Mesenchymal stem cell (in vitro differentiated cells and primary cell): ENCODE measurements around the gene ST6GALNAC3.

ENCODE experiments used
- DNase-seq: peaks from one replicate; pipeline ENCODE4 v3.0.0-alpha.2; 2013
- H2AFZ ChIP-seq: one replicate; pipeline ENCODE4 v1.6.1; 2013; ENCODE audit warnings: low read depth, mild to moderate bottlenecking, control low read depth, inconsistent platforms, low read length, moderate library complexity
- H2AK5ac ChIP-seq: 2 replicates; pipeline ENCODE4 v1.6.1; 2013; ENCODE audit warnings: low read length, moderate library complexity, mild to moderate bottlenecking, inconsistent platforms; ENCODE audit not compliant: severe bottlenecking
- H2BK120ac ChIP-seq: one replicate; pipeline ENCODE4 v1.6.1; 2013; ENCODE audit warnings: low read depth, mild to moderate bottlenecking, inconsistent platforms, low read length, moderate library complexity
- H2BK12ac ChIP-seq, 2 experiments: one replicate each; pipeline ENCODE4 v1.6.1; 2013; ENCODE audit warnings: inconsistent platforms in 2 of 2, low read length in 2 of 2, mild to moderate bottlenecking in 2 of 2, moderate library complexity in 2 of 2, control low read depth in 1 of 2
- H2BK15ac ChIP-seq: one replicate; pipeline ENCODE4 v1.6.1; 2013; ENCODE audit warnings: mild to moderate bottlenecking, low read depth, inconsistent platforms; ENCODE audit not compliant: poor library complexity, severe bottlenecking
- H2BK5ac ChIP-seq: 2 replicates; pipeline ENCODE4 v1.6.1; 2013; ENCODE audit warnings: low read depth, mild to moderate bottlenecking, low read length, control low read depth, inconsistent platforms; ENCODE audit not compliant: poor library complexity, severe bottlenecking
- H3K14ac ChIP-seq, 2 experiments: one replicate each; pipeline ENCODE4 v1.6.1; 2013; ENCODE audit warnings: inconsistent platforms in 2 of 2, low read length in 2 of 2, control low read depth in 1 of 2, mild to moderate bottlenecking in 1 of 2, moderate library complexity in 1 of 2
- H3K18ac ChIP-seq, 2 experiments: one replicate each; pipeline ENCODE4 v1.6.1; 2013; ENCODE audit warnings: inconsistent platforms in 2 of 2, low read length in 2 of 2, control low read depth in 1 of 2, low read depth in 1 of 2, mild to moderate bottlenecking in 1 of 2
- H3K23ac ChIP-seq, 2 experiments: one replicate each; pipeline ENCODE4 v1.6.1; 2013; ENCODE audit warnings: inconsistent platforms in 2 of 2, low read length in 2 of 2, mild to moderate bottlenecking in 2 of 2, moderate library complexity in 2 of 2, control low read depth in 1 of 2
- H3K27ac ChIP-seq: 2 replicates; pipeline ENCODE4 v1.5.1; 2013; ENCODE audit warnings: mild to moderate bottlenecking, moderate library complexity, low read length, control low read depth, inconsistent platforms; ENCODE audit not compliant: poor library complexity, severe bottlenecking
- H3K27me3 ChIP-seq, 2 experiments: 2 replicates each; pipeline versions ENCODE4 v1.6.1 to v1.7.0; 2013; ENCODE audit warnings: low read length in 2 of 2, mild to moderate bottlenecking in 2 of 2, moderate library complexity in 2 of 2, control low read depth in 1 of 2, inconsistent platforms in 1 of 2; ENCODE audit not compliant: control insufficient read depth in 1 of 2, insufficient read depth in 1 of 2
- H3K36me3 ChIP-seq, 2 experiments: 2 replicates each; pipeline versions ENCODE4 v1.6.1 to v1.7.0; 2013; ENCODE audit warnings: low read length in 2 of 2, control low read depth in 1 of 2, inconsistent platforms in 1 of 2, low read depth in 1 of 2, mild to moderate bottlenecking in 1 of 2; ENCODE audit not compliant: insufficient read depth in 2 of 2, control insufficient read depth in 1 of 2
- H3K4ac ChIP-seq, 2 experiments: one replicate each; pipeline ENCODE4 v1.6.1; 2013; ENCODE audit warnings: inconsistent platforms in 2 of 2, low read length in 2 of 2, mild to moderate bottlenecking in 2 of 2, moderate library complexity in 2 of 2, control low read depth in 1 of 2, low read depth in 1 of 2
- H3K4me1 ChIP-seq: 2 replicates; pipeline ENCODE4 v1.6.1; 2013; ENCODE audit warnings: low read depth, low read length, control low read depth; ENCODE audit not compliant: control insufficient read depth, insufficient read depth
- H3K4me2 ChIP-seq: 2 replicates; pipeline ENCODE4 v1.6.1; 2013; ENCODE audit warnings: low read length, mild to moderate bottlenecking, inconsistent platforms; ENCODE audit not compliant: poor library complexity, severe bottlenecking
- H3K4me3 ChIP-seq, 2 experiments: 2 replicates each; pipeline versions ENCODE4 v1.5.1 to v1.7.0; 2013; ENCODE audit warnings: low read length in 2 of 2, mild to moderate bottlenecking in 2 of 2, control low read depth in 1 of 2, low read depth in 1 of 2; ENCODE audit not compliant: insufficient read depth in 1 of 2
- H3K79me1 ChIP-seq: replicated peaks from 2 replicates; pipeline ENCODE4 v1.6.1; 2013; ENCODE audit warnings: mild to moderate bottlenecking, control low read depth, low read length, inconsistent platforms; ENCODE audit not compliant: poor library complexity, severe bottlenecking
- H3K9ac ChIP-seq: 2 replicates; pipeline ENCODE4 v1.7.0; 2013; ENCODE audit warnings: mild to moderate bottlenecking, low read length, moderate library complexity
- H3K9me3 ChIP-seq: 2 replicates; pipeline ENCODE4 v1.7.0; 2013; ENCODE audit warnings: mild to moderate bottlenecking, low read length; ENCODE audit not compliant: control insufficient read depth
- H4K8ac ChIP-seq: one replicate; pipeline ENCODE4 v1.6.1; 2013; ENCODE audit warnings: inconsistent platforms, mild to moderate bottlenecking, low read length, moderate library complexity
- H4K91ac ChIP-seq: one replicate; pipeline ENCODE4 v1.6.1; 2013; ENCODE audit warnings: mild to moderate bottlenecking, low read length, inconsistent platforms
- WGBS: methylation state at CpG from one replicate; pipeline ENCODE4 v1.1.7; 2013; ENCODE audit warnings: mixed read lengths; 5-methylcytosine and 5-hydroxymethylcytosine counted together

The ST6GALNAC3 gene

GRCh38 chr1:76627901-76628300 is 553.4 kb downstream of the ST6GALNAC3 start:
- DNase-seq, result no peak
- H3K23ac ChIP-seq, result no peak overlapping the region
- no peaks in the 10 kb centered on the region for H3K27me3 ChIP-seq
- H3K4ac ChIP-seq, result no peak overlapping the region
- no peak overlapping the region for H4K91ac ChIP-seq
- H3K4me1 ChIP-seq, result no peaks in the 10 kb centered on the region
- H4K8ac ChIP-seq, result no peak overlapping the region
- H2BK120ac ChIP-seq, result no peak overlapping the region
- no peak overlapping the region for H3K18ac ChIP-seq
- H2AFZ ChIP-seq, result no peak overlapping the region
- no peak overlapping the region for H3K27ac ChIP-seq
- H3K4me2 ChIP-seq, result no peak overlapping the region
- H3K9ac ChIP-seq, result no peak overlapping the region
- no peaks in the 10 kb centered on the region for H3K79me1 ChIP-seq
- no peaks in the 10 kb centered on the region for H3K9me3 ChIP-seq
- H3K14ac ChIP-seq, result no peak overlapping the region
- H2BK5ac ChIP-seq, result no peak overlapping the region
- H3K36me3 ChIP-seq, result no peaks in the 10 kb centered on the region
- H2AK5ac ChIP-seq, result no peak overlapping the region
- H2BK12ac ChIP-seq, result no peak overlapping the region
- H2BK15ac ChIP-seq, result no peak overlapping the region
- no peak overlapping the region for H3K4me3 ChIP-seq

- H2BK5ac ChIP-seq, result no peak overlapping the region
- H3K4me3 ChIP-seq, result no peak overlapping the region
- no peak overlapping the region for H2BK15ac ChIP-seq
- H3K4ac ChIP-seq, result no peak overlapping the region
- no peak overlapping the region for H4K8ac ChIP-seq
- H3K27me3 ChIP-seq, result peaks cover 0 to 4% of the 10 kb centered on the region in 2 experiments
- no peak overlapping the region for H2AFZ ChIP-seq
- H3K36me3 ChIP-seq, result no peaks in the 10 kb centered on the region
- H2BK120ac ChIP-seq, result no peak overlapping the region
- H3K9me3 ChIP-seq, result no peaks in the 10 kb centered on the region
- no peak overlapping the region for H3K23ac ChIP-seq
- 95% methylated on average over 3 of the region's 3 CpGs for WGBS
- H2AK5ac ChIP-seq, result no peak overlapping the region
- H3K79me1 ChIP-seq, result no peaks in the 10 kb centered on the region
- no peaks in the 10 kb centered on the region for H3K4me1 ChIP-seq
- H3K18ac ChIP-seq, result no peak overlapping the region
- no peak overlapping the region for H3K4me2 ChIP-seq
- H4K91ac ChIP-seq, result no peak overlapping the region
- no peak for DNase-seq
- H2BK12ac ChIP-seq, result no peak overlapping the region
- H3K14ac ChIP-seq, result no peak overlapping the region
- no peak overlapping the region for H3K27ac ChIP-seq
- H3K9ac ChIP-seq, result no peak overlapping the region
Observed at GRCh38 chr1:76632136-76632535, 557.6 kb downstream of the ST6GALNAC3 start.

- no peak overlapping the region for H4K91ac ChIP-seq
- no peak overlapping the region for H3K9ac ChIP-seq
- H3K9me3 ChIP-seq, result no peaks in the 10 kb centered on the region
- H3K4ac ChIP-seq, result no peak overlapping the region
- no peak for DNase-seq
- WGBS, result 93% methylated on average over 2 of the region's 2 CpGs
- H4K8ac ChIP-seq, result no peak overlapping the region
- H3K14ac ChIP-seq, result no peak overlapping the region
- H3K27ac ChIP-seq, result no peak overlapping the region
- H2BK12ac ChIP-seq, result no peak overlapping the region
- no peak overlapping the region for H2AK5ac ChIP-seq
- peaks cover 0 to 4% of the 10 kb centered on the region in 2 experiments for H3K27me3 ChIP-seq
- no peaks in the 10 kb centered on the region for H3K36me3 ChIP-seq
- no peak overlapping the region for H3K23ac ChIP-seq
- no peak overlapping the region for H2AFZ ChIP-seq
- no peak overlapping the region for H2BK15ac ChIP-seq
- no peak overlapping the region for H2BK120ac ChIP-seq
- no peaks in the 10 kb centered on the region for H3K4me1 ChIP-seq
- H3K4me3 ChIP-seq, result no peak overlapping the region
- no peak overlapping the region for H3K4me2 ChIP-seq
- H3K18ac ChIP-seq, result no peak overlapping the region
- no peak overlapping the region for H2BK5ac ChIP-seq
- no peaks in the 10 kb centered on the region for H3K79me1 ChIP-seq
Observed at GRCh38 chr1:76635784-76636183, 561.2 kb downstream of the ST6GALNAC3 start.

GRCh38 chr1:76639181-76639580 is 564.6 kb downstream of the ST6GALNAC3 start:
- Histone ChIP-seq H3K79me1 (no peaks in the 10 kb centered on the region), H3K4me2 (no peak overlapping the region), H3K9ac (no peak overlapping the region), H2AK5ac (no peak overlapping the region), H3K9me3 (peaks cover 2% of the 10 kb centered on the region), H2AFZ (no peak overlapping the region), H3K36me3 (no peaks in the 10 kb centered on the region), H4K8ac (no peak overlapping the region), H3K23ac (no peak overlapping the region), H2BK120ac (no peak overlapping the region), H3K27ac (no peak overlapping the region), H3K14ac (no peak overlapping the region), H3K4me3 (no peak overlapping the region), H2BK15ac (no peak overlapping the region), H2BK5ac (no peak overlapping the region), H3K18ac (no peak overlapping the region), H3K27me3 (peaks cover 0 to 4% of the 10 kb centered on the region in 2 experiments), H4K91ac (no peak overlapping the region), H3K4ac (no peak overlapping the region), H3K4me1 (no peaks in the 10 kb centered on the region), H2BK12ac (no peak overlapping the region)
- DNase-seq, result no peak
- 89% methylated on average over 1 of the region's 2 CpGs for WGBS
